22Rv1 (cell line): ENCODE data around the gene RELB.
A peak's percentile ranks its signal among the peaks of the same experiment; 100 is the strongest.

ENCODE experiments used
- CTCF ChIP-seq: fragments of 450-650 bp; IDR thresholded peaks from 2 replicates; pipeline ENCODE4 v1.5.1; 2017; ENCODE audit warnings: mild to moderate bottlenecking
- ZFX ChIP-seq: fragments of 450-650 bp; IDR thresholded peaks from 2 replicates; pipeline ENCODE4 v1.6.1; 2017; ENCODE audit warnings: antibody characterized with exemption, borderline replicate concordance

DNA sequence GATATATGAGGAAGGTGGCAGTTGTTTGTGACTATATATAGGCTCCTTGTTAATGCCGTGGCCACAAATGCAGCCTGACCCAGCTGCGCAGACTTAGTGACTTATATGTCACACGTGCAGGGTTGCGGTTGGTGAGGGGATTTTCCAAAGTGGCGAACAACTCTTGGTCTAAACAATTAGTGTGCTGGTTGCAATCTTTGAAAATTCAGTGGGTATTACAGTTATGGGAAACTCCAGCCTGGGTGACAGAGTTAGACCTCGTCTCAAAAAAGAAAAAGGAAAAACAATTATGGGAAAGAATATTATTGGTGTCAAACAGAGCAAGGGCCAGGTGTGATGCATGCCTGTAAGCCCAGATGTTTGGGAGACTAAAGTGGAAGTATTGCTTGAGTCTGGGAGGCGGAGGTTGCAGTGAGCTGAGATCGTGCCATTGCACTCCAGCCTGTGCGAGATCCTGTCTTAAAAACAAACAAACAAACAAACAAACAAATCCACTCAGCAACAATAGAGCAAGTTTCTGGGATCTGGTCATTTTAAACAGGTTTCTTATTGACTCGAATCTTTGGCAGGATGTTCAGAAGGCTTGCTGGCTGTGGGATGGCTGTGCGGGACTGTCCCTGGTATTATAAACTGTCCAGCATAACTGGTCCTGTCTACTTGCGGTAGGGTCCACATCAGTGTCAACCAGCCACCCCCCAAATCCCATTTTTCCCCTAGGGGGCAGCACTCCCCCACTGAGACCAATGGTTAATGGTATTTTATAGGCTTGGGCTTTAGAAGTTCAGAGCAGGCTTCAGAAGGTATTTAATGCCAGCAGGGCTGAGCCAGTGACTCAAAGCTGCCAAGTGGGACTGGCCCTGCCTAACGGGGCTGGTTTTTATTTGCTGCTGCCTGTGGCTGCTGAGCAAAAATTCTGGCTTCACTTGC is 15.4 kb downstream of the RELB start:
- TF ChIP-seq CTCF (peak; percentile 74), ZFX (no peak)
